ENCODE data around the gene TRIM14.
"Not testable (repeated sequence)": the region's sequence is repeated elsewhere in the genome, so short reads cannot be mapped to it uniquely, and the experiment has no call there.

The TRIM14 gene

GRCh38 chr9:98140503-98140902 lies 21.5 kb upstream of the TRIM14 start:
- DNase-seq, result no peak

- DNase-seq, result no peak
Measured at GRCh38 chr9:98136489-98136888, 17.5 kb upstream of the TRIM14 start.

GRCh38 chr9:98135938-98136337 lies 16.9 kb upstream of the TRIM14 start:
- no peak for DNase-seq

- DNase-seq, result no peak
Measured at GRCh38 chr9:98135558-98135934, 16.5 kb upstream of the TRIM14 start.

- DNase-seq, result no peak
Measured at GRCh38 chr9:98134702-98135557, 15.9 kb upstream of the TRIM14 start.

GRCh38 chr9:98132806-98133631 lies 14.0 kb upstream of the TRIM14 start:
- DNase-seq, result no peak

- no peak for DNase-seq
Measured at GRCh38 chr9:98132158-98132557, 13.1 kb upstream of the TRIM14 start.

GRCh38 chr9:98130576-98131228 lies 11.7 kb upstream of the TRIM14 start:
- DNase-seq, result no peak

- not testable (repeated sequence) for DNase-seq
Measured at GRCh38 chr9:98130060-98130459, 11.0 kb upstream of the TRIM14 start.

- DNase-seq, result peak; percentile 21 to 69
Measured at GRCh38 chr9:98129451-98129881, 10.4 kb upstream of the TRIM14 start.

GRCh38 chr9:98128316-98128715 lies 9.3 kb upstream of the TRIM14 start:
- no peak for DNase-seq

GRCh38 chr9:98127226-98127625 lies 8.2 kb upstream of the TRIM14 start:
- DNase-seq, result no peak

- DNase-seq, result no peak
Measured at GRCh38 chr9:98124637-98125426, 5.8 kb upstream of the TRIM14 start.

GRCh38 chr9:98124091-98124490 lies 5.1 kb upstream of the TRIM14 start:
- DNase-seq, result not testable (repeated sequence)

- DNase-seq, result peak in 1 of 2 donors; percentile 31
Measured at GRCh38 chr9:98121058-98121457, 2.0 kb upstream of the TRIM14 start.

GRCh38 chr9:98120476-98120875 lies 1.5 kb upstream of the TRIM14 start:
- no peak for DNase-seq

- DNase-seq, result peak; percentile 60 to 70
Measured at GRCh38 chr9:98117984-98118639, 910 bp downstream of the TRIM14 start.

- DNase-seq, result not testable (repeated sequence)
Measured at GRCh38 chr9:98117097-98117496, 1.9 kb downstream of the TRIM14 start.

GRCh38 chr9:98109052-98109451 lies 10.0 kb downstream of the TRIM14 start:
- DNase-seq, result peak in 1 of 2 donors; percentile 20

- peak; percentile 57 to 70 for DNase-seq
Measured at GRCh38 chr9:98108531-98109031, 10.4 kb downstream of the TRIM14 start.

GRCh38 chr9:98107926-98108325 lies 11.1 kb downstream of the TRIM14 start:
- no peak for DNase-seq

- DNase-seq, result no peak
Measured at GRCh38 chr9:98105006-98105405, 14.0 kb downstream of the TRIM14 start.

Data from CD4-positive, alpha-beta T cell treated with Interleukin-4 for 1 hour (primary cell).